Trophoblast cell (in vitro differentiated cells and primary cell): ENCODE data around the gene AATK.

Source experiments
- DNase-seq, 2 donors: peaks; one replicate each; pipeline ENCODE4 v3.0.0-alpha.2; 2016
- H2AFZ ChIP-seq: 2 replicates; pipeline ENCODE4 v1.6.1; 2013; ENCODE audit warnings: low read length, moderate library complexity, mild to moderate bottlenecking; ENCODE audit not compliant: insufficient read depth, poor library complexity
- H2AK5ac ChIP-seq: 2 replicates; pipeline ENCODE4 v1.6.1; 2013; ENCODE audit warnings: mild to moderate bottlenecking, low read length
- H2BK120ac ChIP-seq: 2 replicates; pipeline ENCODE4 v1.6.1; 2013; ENCODE audit warnings: low read length, mild to moderate bottlenecking, moderate library complexity; ENCODE audit not compliant: insufficient read depth, poor library complexity
- H2BK12ac ChIP-seq: 2 replicates; pipeline ENCODE4 v1.6.1; 2013; ENCODE audit warnings: mild to moderate bottlenecking, low read length, moderate library complexity
- H2BK5ac ChIP-seq: 2 replicates; pipeline ENCODE4 v1.6.1; 2013; ENCODE audit warnings: low read length, low read depth, moderate library complexity, mild to moderate bottlenecking; ENCODE audit not compliant: poor library complexity
- H3K14ac ChIP-seq: 2 replicates; pipeline ENCODE4 v1.6.1; 2013; ENCODE audit warnings: mild to moderate bottlenecking, low read length
- H3K18ac ChIP-seq: 2 replicates; pipeline ENCODE4 v1.6.1; 2013; ENCODE audit warnings: mild to moderate bottlenecking, low read length
- H3K23ac ChIP-seq: 2 replicates; pipeline ENCODE4 v1.6.1; 2013; ENCODE audit warnings: low read length
- H3K27ac ChIP-seq: 2 replicates; pipeline ENCODE4 v1.5.1; 2013; ENCODE audit warnings: low read depth, mild to moderate bottlenecking, inconsistent platforms, low read length, moderate library complexity
- H3K27me3 ChIP-seq: 2 replicates; pipeline ENCODE4 v1.6.1; 2013; ENCODE audit warnings: inconsistent platforms, mild to moderate bottlenecking, low read length, moderate library complexity; ENCODE audit not compliant: insufficient read depth
- H3K36me3 ChIP-seq, 2 experiments: 1 replicate in 1 of 2; 2 replicates in 1 of 2; pipeline ENCODE4 v1.6.1; 2013; ENCODE audit warnings: low read length in 2 of 2, mild to moderate bottlenecking in 2 of 2, moderate library complexity in 1 of 2; ENCODE audit not compliant: insufficient read depth in 2 of 2, control insufficient read depth in 1 of 2
- H3K4ac ChIP-seq: 2 replicates; pipeline ENCODE4 v1.6.1; 2013; ENCODE audit warnings: low read depth, mild to moderate bottlenecking, low read length, moderate library complexity
- H3K4me1 ChIP-seq, 2 experiments: 1 replicate in 1 of 2; 2 replicates in 1 of 2; pipeline ENCODE4 v1.6.1; 2013; ENCODE audit warnings: low read length in 2 of 2, mild to moderate bottlenecking in 2 of 2, moderate library complexity in 1 of 2; ENCODE audit not compliant: insufficient read depth in 2 of 2, control insufficient read depth in 1 of 2
- H3K4me2 ChIP-seq: 2 replicates; pipeline ENCODE4 v1.6.1; 2013; ENCODE audit warnings: inconsistent platforms, mild to moderate bottlenecking, low read length, moderate library complexity
- H3K4me3 ChIP-seq: 2 replicates; pipeline ENCODE4 v1.5.1; 2013; ENCODE audit warnings: mild to moderate bottlenecking, low read depth, low read length, inconsistent platforms
- H3K79me1 ChIP-seq: one replicate; pipeline ENCODE4 v1.6.1; 2013; ENCODE audit warnings: low read length
- H3K79me2 ChIP-seq: 2 replicates; pipeline ENCODE4 v1.6.1; 2013; ENCODE audit warnings: low read length, mild to moderate bottlenecking; ENCODE audit not compliant: control insufficient read depth, insufficient read depth, poor library complexity
- H3K9ac ChIP-seq: 2 replicates; pipeline ENCODE4 v1.6.1; 2013; ENCODE audit warnings: mild to moderate bottlenecking, low read length
- H3K9me3 ChIP-seq: 2 replicates; pipeline ENCODE4 v1.6.1; 2013; ENCODE audit warnings: low read depth, mild to moderate bottlenecking, control low read depth, inconsistent platforms, low read length; ENCODE audit not compliant: insufficient read depth
- H4K12ac ChIP-seq: 2 replicates; pipeline ENCODE4 v1.6.1; 2013; ENCODE audit warnings: low read depth, mild to moderate bottlenecking, low read length, moderate library complexity
- H4K8ac ChIP-seq: 2 replicates; pipeline ENCODE4 v1.6.1; 2013; ENCODE audit warnings: low read depth, mild to moderate bottlenecking, low read length, moderate library complexity
- H4K91ac ChIP-seq: one replicate; pipeline ENCODE4 v1.6.1; 2013; ENCODE audit warnings: low read depth, mild to moderate bottlenecking, low read length, moderate library complexity
- WGBS: extraction: QIAGEN DNeasy Blood & Tissue Kit; methylation state at CpG from one replicate; pipeline ENCODE4 v1.1.7; 2013; ENCODE audit warnings: missing lambda C conversion rate; ENCODE audit not compliant: insufficient read length, insufficient coverage; ENCODE audit errors: extremely low coverage; 5-methylcytosine and 5-hydroxymethylcytosine counted together

The AATK gene

DNA sequence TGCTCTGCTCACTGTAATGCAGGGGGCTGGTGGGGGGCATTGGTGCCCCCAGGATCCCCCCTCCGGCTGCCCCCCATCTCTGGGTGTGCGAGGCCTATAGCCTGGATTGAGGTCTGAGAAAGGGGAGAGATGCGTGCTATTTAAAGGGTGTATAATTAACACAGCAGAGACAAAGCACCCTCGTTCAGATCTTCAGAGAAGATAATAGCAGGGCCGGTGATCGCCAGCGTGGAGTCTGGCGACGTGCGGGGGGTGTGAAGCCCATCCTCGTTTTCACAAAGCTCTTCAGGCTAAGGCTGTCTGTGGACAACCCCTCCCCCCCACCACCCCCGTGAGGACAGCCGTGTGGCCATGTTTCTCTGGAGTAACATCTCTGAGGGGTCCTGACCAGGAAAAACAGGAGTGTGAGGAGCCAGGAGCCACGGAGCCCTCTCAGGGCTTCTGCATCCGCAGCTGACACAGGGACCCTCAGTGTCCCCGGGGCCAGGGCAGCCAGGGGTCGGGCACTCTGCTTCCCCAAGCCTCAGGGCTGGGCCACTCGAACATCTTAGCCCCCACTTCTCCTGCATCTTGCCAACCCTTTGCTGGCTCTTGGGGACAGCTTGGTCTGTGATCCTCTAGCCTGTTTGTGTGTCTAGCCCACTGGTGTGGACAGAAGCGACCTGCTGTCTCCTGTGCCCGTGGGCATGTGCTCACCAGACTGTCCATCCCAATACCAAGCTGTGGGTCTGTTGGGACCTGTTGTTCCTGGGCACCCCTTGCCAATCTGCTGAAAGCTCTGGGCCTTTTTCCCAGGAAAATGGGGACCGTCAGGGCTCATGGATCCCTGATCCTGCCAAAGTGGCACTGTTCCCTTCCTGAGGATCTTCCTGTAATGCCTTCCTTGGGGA, 72.2 kb downstream of the AATK start:
- Histone ChIP-seq H2AK5ac (no peak overlapping the region), H3K4me1 (peaks cover 39 to 42% of the 10 kb centered on the region in 2 experiments), H3K4me2 (no peak overlapping the region), H3K36me3 (peaks cover 10 to 30% of the 10 kb centered on the region in 2 experiments), H2AFZ (no peak overlapping the region), H3K27ac (peak overlapping the region; percentile 9), H4K12ac (no peak overlapping the region), H3K9me3 (peaks cover 4% of the 10 kb centered on the region), H3K14ac (no peak overlapping the region), H3K18ac (no peak overlapping the region), H3K9ac (no peak overlapping the region), H3K79me2 (peaks cover 7% of the 10 kb centered on the region), H3K23ac (no peak overlapping the region), H3K4ac (no peak overlapping the region), H4K91ac (peak overlapping the region; percentile 10), H2BK12ac (peak overlapping the region; percentile 10), H3K4me3 (no peak overlapping the region), H3K27me3 (no peaks in the 10 kb centered on the region), H2BK120ac (no peak overlapping the region), H4K8ac (no peak overlapping the region), H2BK5ac (no peak overlapping the region), H3K79me1 (peaks cover 14% of the 10 kb centered on the region)
- WGBS, result no CpG with 5 or more reads among the region's 21 CpGs
- no peak for DNase-seq

- Histone ChIP-seq H3K23ac (no peak overlapping the region), H3K79me1 (peaks cover 14% of the 10 kb centered on the region), H3K4ac (no peak overlapping the region), H2BK120ac (no peak overlapping the region), H2BK5ac (no peak overlapping the region), H3K4me2 (no peak overlapping the region), H3K27me3 (no peaks in the 10 kb centered on the region), H4K12ac (no peak overlapping the region), H3K9ac (no peak overlapping the region), H2AK5ac (no peak overlapping the region), H3K79me2 (peaks cover 7% of the 10 kb centered on the region), H3K36me3 (peaks cover 13 to 39% of the 10 kb centered on the region in 2 experiments), H3K4me1 (peaks cover 35 to 37% of the 10 kb centered on the region in 2 experiments), H3K9me3 (peaks cover 4% of the 10 kb centered on the region), H2AFZ (no peak overlapping the region), H3K27ac (no peak overlapping the region), H3K18ac (no peak overlapping the region), H3K14ac (no peak overlapping the region), H4K91ac (no peak overlapping the region), H4K8ac (no peak overlapping the region), H3K4me3 (no peak overlapping the region), H2BK12ac (no peak overlapping the region)
- WGBS, result no CpG with 5 or more reads among the region's 24 CpGs
- DNase-seq, result no peak
Measured at GRCh38 chr17:81092518-81093095, 73.4 kb downstream of the AATK start.

- Histone ChIP-seq H3K36me3 (peaks cover 19 to 46% of the 10 kb centered on the region in 2 experiments), H3K27ac (no peak overlapping the region)
- WGBS, result no CpG with 5 or more reads among the region's 23 CpGs
Measured at GRCh38 chr17:81091774-81092517, 74.1 kb downstream of the AATK start.

GRCh38 chr17:81091154-81091553, 74.9 kb downstream of the AATK start:
- peaks cover 22 to 23% of the 10 kb centered on the region in 2 experiments for H3K4me1 ChIP-seq
- H2AFZ ChIP-seq, result no peak overlapping the region
- no peak overlapping the region for H3K23ac ChIP-seq
- H3K4ac ChIP-seq, result no peak overlapping the region
- H2AK5ac ChIP-seq, result no peak overlapping the region
- no peak overlapping the region for H4K12ac ChIP-seq
- H2BK120ac ChIP-seq, result no peak overlapping the region
- no peak overlapping the region for H3K14ac ChIP-seq
- H3K36me3 ChIP-seq, result peaks cover 23 to 53% of the 10 kb centered on the region in 2 experiments
- H3K18ac ChIP-seq, result no peak overlapping the region
- no peak overlapping the region for H2BK5ac ChIP-seq
- no peaks in the 10 kb centered on the region for H3K27me3 ChIP-seq
- H3K27ac ChIP-seq, result no peak overlapping the region
- WGBS, result no CpG with 5 or more reads among the region's 9 CpGs
- no peak overlapping the region for H2BK12ac ChIP-seq
- no peak overlapping the region for H3K9ac ChIP-seq
- no peak overlapping the region for H3K4me2 ChIP-seq
- no peak overlapping the region for H4K8ac ChIP-seq
- no peaks in the 10 kb centered on the region for H3K9me3 ChIP-seq
- H3K79me1 ChIP-seq, result peaks cover 8% of the 10 kb centered on the region
- H3K79me2 ChIP-seq, result peaks cover 5% of the 10 kb centered on the region
- no peak for DNase-seq
- H3K4me3 ChIP-seq, result no peak overlapping the region
- no peak overlapping the region for H4K91ac ChIP-seq

More at GRCh38 chr17:81091774-81092517, 74.1 kb downstream of the AATK start:
- Histone ChIP-seq H3K9ac (no peak overlapping the region), H3K4me1 (peaks cover 30 to 31% of the 10 kb centered on the region in 2 experiments), H3K4me3 (no peak overlapping the region), H2AK5ac (no peak overlapping the region), H2BK120ac (no peak overlapping the region), H3K4ac (no peak overlapping the region), H2BK5ac (no peak overlapping the region), H3K23ac (no peak overlapping the region), H3K18ac (no peak overlapping the region), H3K79me2 (peaks cover 5% of the 10 kb centered on the region), H4K91ac (no peak overlapping the region), H4K8ac (no peak overlapping the region), H3K14ac (no peak overlapping the region), H3K79me1 (peaks cover 9% of the 10 kb centered on the region), H3K27me3 (no peaks in the 10 kb centered on the region), H2AFZ (no peak overlapping the region), H4K12ac (no peak overlapping the region), H3K9me3 (peaks cover 4% of the 10 kb centered on the region), H3K4me2 (no peak overlapping the region), H2BK12ac (no peak overlapping the region)
- DNase-seq, result no peak
